HG03064 (cell line): Measurements from ENCODE around the gene RPGR.
A peak's percentile ranks its signal among the peaks of the same experiment; 100 is the strongest.

Experiments
- ATAC-seq: cut with Tn5 transposase; IDR thresholded peaks from one replicate; pipeline ENCODE4 v1.9.1; 2021; ENCODE audit warnings: low read depth; ENCODE audit not compliant: unreplicated experiment

RPGR gene

GRCh38 chrX:38326086-38326485, 1.2 kb downstream of the RPGR start:
- ATAC-seq = no peak

GRCh38 chrX:38320819-38321218, 6.5 kb downstream of the RPGR start:
- no peak for ATAC-seq

DNA sequence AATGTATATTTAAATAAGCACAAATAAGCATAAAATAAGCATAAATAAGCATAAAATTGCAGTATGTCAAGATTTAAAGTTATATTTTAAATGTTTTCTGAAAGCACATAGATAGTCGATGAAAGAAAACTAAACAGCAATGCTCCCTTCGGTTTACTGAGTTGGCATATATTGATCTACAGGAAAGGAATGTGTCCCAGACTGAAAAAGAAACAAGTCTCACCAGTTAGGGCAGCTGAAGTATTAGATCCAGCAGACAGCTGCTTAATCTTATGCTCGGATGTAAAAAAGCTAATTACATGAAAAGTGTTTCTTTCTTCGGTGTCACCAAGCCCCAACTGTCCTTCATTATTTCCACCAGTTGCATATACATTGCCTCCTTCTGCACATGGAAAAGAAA, 8.7 kb downstream of the RPGR start:
- no peak for ATAC-seq

GRCh38 chrX:38318196-38318595, 9.1 kb downstream of the RPGR start:
- no peak for ATAC-seq

- ATAC-seq = no peak
These were observed 12.1 kb downstream of the RPGR start for GRCh38 chrX:38315186-38315585.

GRCh38 chrX:38313190-38313589, 14.1 kb downstream of the RPGR start:
- ATAC-seq = no peak

DNA sequence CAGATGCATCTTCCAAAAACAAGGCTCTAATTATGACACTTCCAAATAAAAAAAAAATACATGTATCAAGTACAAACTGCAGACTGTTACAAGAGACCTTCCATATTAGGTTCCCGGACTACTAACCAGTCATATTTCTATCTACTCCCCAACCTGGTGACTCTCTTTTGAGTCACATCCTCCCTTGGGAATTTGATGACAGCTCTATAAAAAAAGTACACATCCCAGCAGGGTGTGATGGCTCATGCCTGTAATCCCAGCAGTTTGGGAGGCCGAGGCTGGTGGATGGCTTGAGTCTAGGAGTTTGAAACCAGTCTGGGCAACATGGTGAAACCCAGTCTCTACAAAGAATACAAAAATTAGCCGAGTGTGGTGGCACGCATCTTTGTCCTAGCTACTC, 14.9 kb downstream of the RPGR start:
- no peak for ATAC-seq

DNA sequence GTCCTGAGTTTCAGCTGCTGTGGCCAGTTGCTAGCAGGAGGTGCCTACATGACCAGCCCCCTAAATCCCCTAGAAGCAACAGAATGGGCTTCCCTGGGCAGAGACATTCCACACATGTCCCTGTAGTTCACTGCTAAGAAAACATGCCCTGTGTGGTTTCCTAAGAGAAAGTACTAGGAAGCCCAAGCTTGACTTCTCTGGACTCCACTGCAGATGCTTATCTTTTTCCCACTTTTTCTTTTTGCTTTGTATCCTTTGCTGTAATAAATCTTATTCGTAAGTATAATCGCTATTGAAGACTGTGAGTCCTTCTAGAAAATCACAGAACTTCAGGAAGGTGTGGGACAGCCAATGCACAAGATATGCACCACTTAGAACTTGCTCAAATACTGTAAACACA, 15.6 kb downstream of the RPGR start:
- no peak for ATAC-seq

DNA sequence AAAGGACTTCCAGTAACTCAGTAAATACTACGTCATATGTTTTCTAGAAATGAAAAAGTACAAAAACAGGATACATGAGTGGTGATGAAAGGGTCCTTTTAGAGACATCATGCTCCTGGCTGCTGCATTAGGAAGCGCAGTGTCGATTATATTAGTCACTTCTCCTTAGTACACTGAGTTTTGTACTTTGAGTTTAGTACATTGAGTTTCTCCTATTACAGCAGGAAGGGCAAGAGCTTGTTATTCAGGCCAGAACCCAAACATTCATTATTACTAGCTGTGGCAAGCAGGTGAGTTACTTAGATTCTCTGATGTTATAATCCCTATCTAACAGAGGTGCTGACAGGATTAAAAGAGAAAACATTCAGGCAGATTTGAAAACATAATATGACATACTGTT, 21.3 kb downstream of the RPGR start:
- ATAC-seq = no peak

DNA sequence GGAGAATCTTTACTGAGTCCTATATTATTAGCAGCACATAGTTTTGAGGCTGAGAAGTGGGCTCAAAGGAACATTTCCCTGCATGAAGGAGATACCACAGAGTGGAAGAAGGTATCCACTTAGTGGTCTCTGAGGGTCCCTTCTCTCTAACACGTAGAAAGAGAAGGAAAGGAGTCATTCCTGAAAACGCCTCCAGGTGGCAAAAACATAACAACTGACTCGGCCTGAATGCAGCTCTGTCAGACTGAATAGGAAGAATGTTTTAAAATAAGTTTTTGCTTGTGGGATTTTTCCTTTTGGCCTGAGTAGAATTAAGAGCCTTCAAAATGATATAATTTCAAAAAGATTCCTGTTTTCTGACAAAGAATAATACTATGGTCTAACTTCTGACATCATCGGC, 23.3 kb downstream of the RPGR start:
- ATAC-seq = no peak

GRCh38 chrX:38293741-38294140, 33.6 kb downstream of the RPGR start:
- ATAC-seq = no peak

GRCh38 chrX:38287674-38288073, 39.6 kb downstream of the RPGR start:
- no peak for ATAC-seq

- ATAC-seq = no peak
These were observed 41.7 kb downstream of the RPGR start for GRCh38 chrX:38285649-38286048.

- no peak for ATAC-seq
These were observed 45.3 kb downstream of the RPGR start for GRCh38 chrX:38282049-38282448.

- ATAC-seq = no peak
These were observed 48.1 kb downstream of the RPGR start for GRCh38 chrX:38279188-38279587.

- ATAC-seq = no peak
These were observed 48.6 kb downstream of the RPGR start for GRCh38 chrX:38278682-38279081.

DNA sequence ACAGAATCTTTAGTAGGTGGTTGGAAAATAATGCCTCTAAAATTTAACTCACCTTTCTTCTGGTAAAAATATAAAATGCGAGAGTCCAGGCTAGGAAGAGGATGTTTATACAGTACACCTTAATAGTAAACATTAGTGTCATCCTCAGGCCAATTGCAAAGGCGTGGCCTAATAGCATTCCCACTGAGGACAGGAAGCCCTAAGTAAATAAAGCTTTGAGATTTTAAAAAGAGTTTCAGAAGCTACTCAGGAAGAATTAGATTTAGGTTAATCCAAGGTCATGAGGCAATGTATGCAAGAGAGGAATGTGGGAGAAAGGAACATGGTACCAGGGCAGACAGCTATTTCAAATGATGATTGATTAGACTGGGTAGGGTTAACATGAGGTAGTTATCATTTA, 49.5 kb downstream of the RPGR start:
- no peak for ATAC-seq

- no peak for ATAC-seq
These were observed 50.2 kb downstream of the RPGR start for GRCh38 chrX:38277136-38277535.

- ATAC-seq = no peak
These were observed 51.2 kb downstream of the RPGR start for GRCh38 chrX:38276089-38276488.

- no peak for ATAC-seq
These were observed 51.7 kb downstream of the RPGR start for GRCh38 chrX:38275615-38276014.

DNA sequence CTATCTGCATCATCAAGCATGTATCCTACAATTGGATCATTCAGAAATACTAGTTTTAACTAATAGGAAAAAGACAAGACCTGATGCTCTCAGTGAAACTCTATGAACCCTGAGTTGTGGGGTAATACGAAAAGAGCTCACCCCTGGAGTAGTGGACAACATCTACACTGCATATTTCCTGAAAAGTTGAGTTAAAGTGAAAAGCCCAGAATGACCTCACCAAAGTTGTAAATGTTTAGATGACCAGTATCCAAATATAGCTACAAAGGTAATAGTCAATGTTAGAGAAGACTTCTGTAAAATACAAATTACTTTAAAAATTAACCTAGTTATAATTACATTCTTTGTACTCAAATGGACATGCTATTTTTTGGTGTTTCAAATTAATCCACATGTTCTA, 53.9 kb downstream of the RPGR start:
- no peak for ATAC-seq

GRCh38 chrX:38271154-38271716, 56.1 kb downstream of the RPGR start:
- peak; percentile 65 for ATAC-seq

GRCh38 chrX:38268011-38268410, 59.3 kb downstream of the RPGR start:
- no peak for ATAC-seq
